GM18508 (cell line): ENCODE results near the gene EFCAB6.

Experiments
- ATAC-seq: cut with Tn5 transposase; IDR thresholded peaks from one replicate; pipeline ENCODE4 v1.9.1; 2021; ENCODE audit warnings: moderate number of reproducible peaks; ENCODE audit not compliant: insufficient read depth, unreplicated experiment

The EFCAB6 gene

DNA sequence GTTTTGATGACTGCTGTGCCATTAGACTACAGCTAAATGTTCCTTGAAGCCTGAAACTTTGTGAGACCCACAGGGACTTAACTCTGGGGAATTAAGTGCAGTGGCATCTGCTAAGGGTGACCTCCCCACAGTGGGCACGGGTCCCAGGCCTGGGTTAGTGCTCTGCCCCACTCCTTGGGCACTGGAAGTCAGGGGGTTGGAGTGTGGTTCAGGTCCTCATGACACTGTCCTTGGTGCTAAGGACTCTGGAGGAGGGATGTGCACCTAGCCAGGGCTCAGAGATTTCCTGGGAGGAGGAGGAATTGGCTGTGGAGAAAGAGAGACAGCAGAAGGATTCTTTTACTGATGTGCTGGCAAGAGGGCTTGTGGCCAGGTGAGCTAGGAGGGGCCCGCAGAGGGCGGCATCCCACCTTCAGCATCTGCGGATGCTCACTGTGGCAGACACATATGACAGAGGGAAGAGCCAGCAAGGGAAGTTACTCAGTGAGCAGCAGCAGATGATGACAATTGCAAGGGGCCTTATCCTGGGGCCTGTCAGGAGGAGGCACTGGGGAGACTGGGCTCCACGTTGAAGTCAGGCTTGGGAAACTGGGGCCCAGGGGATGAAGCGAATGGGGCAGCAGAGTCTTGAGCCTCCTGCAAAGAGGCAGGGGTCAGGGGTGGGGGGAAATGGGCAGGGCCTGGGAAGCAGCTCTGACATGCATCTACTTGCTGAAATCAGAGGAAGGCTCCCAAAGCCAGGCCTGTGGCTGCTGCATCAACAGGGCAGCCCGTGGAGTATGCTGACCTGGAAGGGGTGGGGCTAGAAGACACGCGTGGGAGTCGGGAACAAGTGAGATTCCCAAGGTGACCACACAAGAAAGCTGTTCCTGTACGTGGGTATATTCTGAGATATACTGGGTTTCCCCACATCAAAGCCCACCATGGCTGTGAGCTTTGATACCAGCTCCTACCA lies 256.3 kb downstream of the EFCAB6 start:
- no peak for ATAC-seq

DNA sequence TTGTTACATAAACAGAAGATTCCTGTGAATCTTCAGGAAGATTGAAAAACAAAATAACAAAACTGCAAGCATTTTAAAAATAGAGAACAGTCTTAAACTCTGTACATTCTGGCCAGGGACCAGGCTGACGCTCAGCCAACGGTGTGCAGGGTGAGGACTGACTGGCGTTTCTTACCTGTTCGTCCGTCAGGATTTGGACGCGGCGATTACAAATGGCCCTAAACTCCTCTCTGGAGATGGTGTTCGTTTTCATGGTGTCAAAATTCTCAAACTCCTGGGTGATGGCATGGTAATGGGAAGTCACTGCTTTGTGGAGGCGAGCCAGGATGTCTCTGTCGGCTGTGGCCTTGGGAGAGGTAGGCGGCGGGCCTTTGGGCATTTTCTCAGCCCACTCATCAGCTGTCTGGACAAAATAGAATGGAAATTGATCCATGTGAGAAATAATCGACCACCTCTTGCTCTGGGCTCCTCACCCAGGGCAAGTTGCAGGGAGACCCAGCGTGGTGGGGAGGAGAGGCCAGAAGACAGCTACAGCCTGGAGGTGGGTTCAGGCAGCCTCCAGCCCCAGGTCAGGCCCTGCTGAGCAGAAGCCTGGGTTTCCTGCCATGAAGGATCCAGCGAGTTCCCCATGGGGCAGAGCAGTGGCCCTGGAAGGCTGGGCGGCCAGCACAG lies 257.3 kb downstream of the EFCAB6 start:
- ATAC-seq = no peak

DNA sequence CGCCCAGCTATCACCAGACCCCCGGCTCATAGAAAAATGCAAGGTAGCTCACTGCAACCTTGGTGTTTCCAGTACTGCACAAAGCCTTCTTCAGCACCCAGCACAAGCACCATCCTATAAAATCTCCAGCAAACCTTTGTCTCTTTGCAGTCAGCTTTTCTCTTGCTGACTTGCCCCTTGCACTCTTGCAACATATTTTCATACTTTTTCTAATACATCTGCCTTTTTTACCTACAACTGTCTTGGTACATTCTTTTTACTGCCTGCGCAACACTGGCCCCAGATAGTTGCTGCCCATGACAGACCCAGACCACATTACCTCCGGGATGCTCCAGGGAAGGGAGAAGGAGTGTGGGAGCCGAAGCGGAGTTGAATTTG lies 257.9 kb downstream of the EFCAB6 start:
- no peak for ATAC-seq

DNA sequence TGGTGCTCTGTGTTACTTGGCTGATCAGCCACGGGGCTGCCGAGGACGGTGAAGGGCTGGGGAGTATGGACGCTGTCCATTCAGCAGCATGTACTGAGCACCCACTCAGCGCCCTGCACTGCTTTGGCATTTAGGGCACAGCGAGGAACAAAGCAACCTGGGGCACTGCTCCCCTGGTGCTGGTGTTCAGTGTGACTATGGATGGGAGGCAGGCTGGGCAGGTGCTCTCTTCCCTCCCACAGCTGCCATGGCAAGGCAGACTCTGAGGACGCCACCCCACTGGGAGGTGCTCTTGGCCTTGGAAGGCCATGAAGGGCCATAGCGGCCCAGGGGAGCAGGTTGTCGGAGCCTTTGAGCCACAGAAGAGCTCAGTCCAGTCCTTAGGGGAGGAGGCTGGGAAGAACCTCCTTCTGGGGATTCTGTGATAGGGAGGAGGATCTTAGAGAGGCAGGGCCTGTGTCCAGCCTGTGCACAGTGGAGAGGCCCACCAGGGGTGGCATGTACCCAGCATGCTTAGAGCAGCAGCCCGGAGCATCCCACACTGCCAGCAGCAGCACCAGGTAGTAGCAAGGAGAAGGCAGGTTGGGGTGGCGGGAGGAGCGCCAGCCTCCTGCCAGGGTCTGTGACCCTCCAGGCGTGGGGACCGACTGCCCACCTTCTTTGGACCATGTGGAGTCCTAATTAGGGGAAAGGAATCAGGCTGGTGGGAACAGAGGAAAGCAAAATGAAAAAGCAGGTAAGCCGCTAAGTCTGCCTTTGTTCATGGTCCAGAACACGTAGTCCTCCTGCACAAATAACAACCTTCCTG lies 258.4 kb downstream of the EFCAB6 start:
- no peak for ATAC-seq

DNA sequence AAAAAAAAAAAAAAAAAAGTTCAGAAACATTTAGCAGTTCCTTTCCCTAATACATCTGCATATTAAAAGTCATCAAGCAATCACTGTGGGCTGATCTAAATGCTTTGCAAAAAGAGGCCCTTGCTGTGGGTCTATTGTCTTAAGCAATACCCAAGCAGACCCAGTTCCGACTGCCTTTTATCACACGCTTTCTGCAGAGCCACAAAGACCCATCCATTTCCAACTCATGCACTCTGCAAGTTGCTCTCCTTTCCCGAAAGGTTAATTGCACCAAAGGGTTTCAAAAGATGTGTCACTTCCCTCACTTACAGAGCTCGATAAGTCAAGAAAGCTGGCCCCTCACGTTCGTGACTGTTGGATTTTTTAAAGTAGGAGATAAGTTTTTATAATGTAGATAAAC lies 261.4 kb downstream of the EFCAB6 start:
- ATAC-seq = no peak

DNA sequence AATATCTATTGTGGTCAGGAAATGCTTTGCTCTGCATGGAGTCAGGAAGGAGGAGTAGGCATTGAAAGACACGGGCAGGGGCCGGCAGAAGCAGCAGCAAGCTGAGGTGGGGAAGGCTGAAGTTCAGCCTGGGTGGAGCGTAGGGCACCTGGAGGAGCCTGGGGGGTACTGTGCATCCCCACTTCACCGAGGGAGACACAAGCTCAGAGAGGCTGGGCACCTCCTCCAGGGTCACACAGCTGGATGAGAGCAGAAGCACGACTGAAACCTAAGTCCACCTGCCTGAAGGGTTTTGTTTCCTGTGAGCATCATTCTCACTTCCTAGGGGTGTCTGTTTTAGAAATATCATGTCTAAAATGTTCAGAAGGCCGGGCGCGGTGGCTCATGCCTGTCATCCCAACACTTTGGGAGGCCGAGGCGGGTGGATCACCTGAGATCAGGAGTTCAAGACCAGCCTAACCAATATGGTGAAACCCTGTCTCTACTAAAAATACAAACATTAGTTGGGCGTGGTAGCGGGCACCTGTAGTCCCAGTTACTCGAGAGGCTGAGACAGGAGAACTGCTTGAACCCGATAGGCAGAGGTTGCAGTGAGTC lies 262.0 kb downstream of the EFCAB6 start:
- no peak for ATAC-seq

DNA sequence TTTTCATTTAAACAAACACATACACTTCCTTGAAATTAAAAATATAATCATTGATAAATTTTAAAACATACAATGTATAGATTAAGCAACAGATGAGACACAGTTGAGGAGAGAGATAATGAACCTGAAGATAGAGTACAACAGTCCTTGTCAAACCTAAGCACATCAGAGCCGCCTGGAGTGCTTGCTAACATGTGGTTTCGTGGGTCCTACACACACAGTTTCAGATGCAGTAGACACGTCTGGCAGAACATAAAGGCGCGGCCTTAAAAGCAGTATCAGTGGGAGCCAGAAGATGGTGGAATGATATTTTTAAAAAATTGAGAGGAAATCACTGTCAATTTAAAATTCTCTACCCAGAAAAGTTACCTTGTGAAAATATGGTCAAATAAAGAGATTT lies 265.9 kb downstream of the EFCAB6 start:
- no peak for ATAC-seq

DNA sequence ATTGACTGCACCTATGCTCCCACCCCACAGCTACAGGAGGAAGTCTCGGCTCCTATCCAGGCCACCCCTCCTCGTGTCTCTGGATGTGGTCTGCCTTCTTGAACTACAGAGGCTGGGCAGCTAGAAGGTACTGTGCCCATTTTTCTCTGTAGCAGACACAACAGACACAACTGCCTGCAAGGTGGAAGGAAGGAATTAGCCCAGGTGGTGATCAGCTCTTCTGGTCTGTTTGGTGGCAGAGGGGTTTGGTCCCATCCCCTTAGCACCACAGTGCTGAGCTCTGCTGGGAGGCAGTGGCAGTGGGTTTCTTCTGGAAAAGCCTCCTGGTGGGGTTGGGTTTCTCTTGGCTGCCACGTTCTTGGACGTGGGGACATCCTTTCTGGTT lies 267.8 kb downstream of the EFCAB6 start:
- ATAC-seq = no peak

DNA sequence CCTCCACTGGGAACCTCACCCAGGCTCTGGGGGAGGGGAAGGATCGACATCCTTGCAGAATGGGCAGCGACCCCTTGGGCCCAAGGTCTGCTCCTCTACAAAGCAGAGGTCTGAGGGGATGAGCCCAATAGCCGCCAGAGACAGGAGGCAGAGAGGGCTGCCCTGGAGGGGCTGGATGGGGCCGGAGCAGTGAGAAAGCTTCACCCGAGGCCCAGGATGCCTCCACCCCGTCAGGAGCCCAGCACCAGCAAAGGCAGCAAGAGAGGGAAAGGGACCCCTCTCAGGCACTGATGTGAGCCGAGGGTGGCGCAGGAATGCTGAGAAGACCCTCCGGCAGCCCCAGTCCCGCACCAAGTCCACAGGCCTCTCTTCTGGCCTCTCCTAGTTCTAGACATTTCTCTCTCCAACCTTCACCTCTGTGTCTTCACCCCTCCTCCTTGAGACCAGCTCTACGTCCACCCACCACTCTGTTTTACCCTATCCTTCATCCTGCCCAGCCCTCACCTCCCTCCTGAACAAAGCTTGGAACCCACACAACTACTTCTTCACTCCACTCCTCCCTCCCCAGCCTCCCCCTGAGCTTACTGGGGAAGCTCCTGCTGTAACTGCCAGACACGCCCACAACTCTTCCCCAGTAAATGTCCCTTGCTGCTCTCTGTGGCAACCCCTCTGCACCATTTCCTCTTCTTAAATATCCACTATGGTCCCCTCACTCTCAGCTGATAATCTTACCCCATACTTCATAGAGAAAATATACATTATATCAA lies 268.4 kb downstream of the EFCAB6 start:
- ATAC-seq = no peak

DNA sequence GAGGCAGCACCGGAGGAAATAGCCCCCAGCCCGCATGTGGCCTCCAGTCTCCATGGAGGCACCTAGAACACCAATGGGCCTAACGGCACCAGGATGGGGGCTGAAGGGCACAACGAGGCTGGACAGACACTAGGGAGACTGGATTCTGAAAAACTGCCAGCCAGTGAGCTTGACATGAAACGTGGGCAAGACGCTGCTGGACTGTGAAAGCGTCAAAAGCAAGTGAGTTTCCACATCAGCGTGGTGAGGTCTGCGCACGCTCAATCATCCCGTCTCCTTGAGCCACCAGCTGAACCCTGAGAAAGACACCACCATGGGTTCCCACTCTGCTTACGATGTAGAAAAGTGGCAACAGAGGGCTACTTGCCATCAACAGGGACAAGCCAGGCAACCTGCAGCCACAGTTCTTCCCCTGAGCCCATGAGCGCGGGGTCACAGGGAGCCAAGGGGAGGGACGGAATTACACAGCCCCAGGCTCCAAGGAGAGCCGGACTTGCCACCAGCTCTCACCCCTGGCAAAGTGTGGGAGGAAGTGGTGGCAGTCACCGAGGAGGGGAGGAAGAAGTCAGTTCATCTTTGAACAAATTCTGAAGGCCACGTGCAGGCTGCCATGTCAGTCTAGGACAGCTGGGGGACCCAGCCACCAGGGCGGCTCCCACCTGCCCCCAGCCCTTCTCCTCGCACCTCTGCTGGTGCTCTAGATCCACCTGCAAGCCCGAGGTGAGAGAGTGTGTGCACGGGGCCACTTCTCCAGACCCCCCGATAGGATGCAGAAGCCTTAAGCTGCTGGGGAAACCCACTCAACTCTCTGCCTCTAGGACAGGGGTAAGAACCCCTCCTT lies 269.2 kb downstream of the EFCAB6 start:
- no peak for ATAC-seq

DNA sequence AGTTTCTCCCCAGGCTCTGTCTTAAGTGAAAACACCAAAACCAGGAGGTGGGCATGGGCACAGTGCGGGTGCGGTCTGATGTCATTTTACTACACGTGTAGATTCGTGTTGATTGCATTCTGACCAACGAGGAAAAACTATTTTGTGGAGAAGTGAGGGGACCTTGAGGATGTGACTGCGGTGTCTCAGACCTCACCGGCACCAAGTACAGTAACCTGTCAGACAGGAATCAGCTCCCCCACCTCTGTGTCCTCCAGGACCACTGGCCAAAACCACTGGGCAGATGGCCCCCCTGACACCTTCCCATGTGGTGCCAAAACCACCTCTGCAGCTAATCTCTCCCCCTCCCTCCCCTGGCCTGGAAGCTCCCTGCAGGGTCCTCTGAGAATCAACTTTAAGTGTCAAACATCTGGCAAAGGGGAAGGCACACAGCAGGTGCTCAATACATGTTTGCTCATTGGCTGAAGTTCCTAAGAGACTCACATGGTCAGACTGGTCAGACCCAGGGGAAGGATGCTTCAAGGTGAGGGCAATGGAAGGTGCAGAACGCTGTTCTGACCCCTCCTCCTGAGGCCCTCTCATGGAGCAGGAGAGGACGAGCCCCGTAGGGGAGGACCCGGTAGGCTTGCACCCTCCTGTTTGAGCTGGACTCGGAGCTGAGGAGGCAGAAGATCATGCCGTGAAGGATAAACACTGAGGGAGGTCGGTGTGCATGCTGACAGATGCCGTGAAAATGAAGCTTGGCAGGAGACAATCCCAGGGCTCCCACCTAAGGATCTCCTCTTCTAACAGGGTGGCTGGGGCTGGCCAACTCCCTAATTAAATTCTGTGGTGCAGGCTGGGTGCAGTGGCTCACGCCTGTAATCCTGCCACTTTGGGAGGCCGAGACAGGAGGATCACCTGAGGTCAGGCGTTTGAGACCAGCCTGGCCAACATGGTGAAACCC lies 270.4 kb downstream of the EFCAB6 start:
- ATAC-seq = no peak

DNA sequence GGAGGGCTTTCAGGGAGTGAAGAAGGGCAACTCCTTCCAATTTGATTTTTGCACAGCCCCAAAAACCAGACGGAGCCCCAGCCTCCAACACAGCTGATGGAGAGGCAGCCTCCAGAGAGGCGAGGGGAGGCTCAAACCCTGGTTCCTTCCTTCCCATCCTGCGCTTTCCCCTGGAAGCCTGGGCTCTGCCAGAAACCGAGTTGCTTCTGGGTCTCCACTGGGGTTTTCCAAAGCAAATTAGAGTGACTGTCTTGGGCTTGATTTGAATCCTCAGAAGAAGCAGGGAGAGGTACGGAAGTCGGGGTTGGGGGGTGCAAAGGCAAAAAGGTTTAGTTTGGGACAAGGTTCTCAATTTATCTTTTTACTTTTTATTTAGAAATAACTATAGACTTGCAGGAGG lies 271.1 kb downstream of the EFCAB6 start:
- ATAC-seq = no peak

DNA sequence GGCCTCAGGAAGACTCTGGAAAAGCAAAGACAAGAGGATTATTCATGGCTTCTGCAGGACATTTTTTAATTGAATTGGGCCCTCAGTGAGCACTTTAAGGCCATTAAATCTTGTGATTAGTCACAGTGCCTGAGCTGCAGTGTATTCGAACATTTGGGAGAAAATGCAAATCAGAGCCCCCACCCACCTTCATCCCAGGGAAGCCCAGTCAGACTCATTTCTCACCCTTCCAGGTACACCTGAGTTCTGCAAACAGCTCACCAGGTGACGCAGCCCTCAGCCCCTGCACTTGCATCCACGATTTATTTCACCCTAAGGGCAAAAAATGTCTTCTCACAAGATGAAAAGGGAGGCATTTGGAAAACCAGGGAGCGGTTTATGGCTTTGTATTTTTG lies 271.6 kb downstream of the EFCAB6 start:
- ATAC-seq = no peak

DNA sequence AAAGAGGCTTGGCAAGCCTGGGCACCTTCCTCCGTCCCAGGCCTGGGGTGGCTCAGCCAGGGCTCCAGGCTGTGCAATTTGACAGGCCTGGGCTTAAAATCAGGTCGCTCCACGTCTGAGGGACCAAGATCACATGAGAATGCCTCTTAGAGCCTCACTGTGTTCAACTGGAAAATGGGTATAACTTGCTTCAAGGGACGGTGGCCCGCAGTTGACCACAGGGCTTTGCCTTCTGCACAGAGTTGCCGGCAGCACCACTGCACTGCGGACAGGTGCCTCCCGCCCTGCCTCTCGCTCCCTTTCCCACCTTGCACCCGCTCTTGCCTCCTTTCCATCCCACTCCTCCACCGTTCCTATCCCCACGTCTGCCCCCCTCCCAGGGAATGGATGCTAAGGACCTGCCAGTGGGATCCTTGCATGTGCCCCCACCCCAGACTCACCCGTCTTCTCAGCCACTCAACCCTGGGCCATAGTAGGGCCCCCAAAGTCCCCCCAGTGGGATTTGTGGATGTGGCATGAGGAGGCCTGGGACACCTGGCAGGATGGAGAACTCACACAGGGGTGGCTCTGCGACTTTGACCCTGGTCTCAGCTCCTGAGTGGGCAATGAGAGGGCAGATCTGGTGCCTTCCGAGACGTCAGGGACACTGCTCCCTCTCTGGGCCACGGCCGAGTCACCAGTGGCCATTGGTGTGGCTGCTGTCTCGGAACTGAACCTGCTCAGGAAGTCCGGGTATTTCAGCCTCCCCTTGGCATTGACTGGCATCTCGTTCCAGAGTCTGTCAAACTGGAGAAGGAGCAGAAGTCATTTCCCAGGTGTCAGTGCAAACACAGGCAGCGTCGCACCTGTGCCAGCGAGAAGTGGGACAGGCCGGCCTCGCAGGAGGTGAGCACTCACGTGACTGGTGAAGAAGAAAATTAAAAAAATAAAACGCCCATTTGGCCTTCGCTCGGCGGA lies 272.3 kb downstream of the EFCAB6 start:
- ATAC-seq = no peak

DNA sequence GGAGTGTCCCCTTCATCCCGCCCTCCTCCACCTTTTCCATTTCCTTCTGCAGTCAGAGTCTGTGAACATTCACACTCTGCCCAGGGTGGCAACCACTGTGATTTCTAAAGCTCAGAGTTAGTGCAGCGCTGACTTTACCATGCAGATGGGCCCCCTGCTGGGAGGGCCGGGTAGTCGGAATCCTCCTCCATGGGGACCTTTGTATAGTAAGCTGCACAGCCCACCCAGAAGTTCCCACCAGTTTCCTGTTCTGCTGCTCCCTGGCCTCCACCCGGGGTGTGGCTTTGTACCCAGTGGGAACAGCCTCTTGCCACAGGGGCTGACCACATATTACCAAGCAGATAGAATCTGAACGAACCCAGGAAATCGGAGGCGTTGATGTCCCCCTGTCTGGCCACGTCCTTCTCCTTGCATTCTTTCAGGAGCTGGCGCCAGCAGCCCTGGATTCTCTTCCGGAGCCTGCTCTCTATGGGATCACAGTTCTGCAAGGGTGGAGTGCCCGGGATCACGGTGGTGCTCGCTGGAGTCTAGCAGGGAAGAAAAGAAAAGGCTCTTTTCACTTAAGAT lies 275.0 kb downstream of the EFCAB6 start:
- no peak for ATAC-seq

DNA sequence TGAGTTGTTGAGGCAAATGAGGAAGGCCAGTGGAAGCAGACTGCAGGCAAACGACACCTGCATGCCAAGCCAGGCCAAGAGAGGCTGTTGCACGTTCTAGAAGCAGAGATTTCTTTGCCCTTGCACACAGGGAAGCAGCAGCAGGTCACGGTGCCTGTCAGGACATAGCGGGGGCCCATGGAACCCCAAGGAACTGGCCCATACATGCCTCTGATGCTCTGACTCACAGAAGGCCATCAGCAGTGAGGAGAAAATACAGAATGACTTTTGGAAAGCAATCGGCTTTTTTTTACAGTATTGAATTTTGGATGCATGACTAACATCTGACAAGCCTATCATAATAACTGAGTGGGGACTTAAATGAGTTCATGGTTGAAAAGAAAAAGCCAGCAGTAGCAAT lies 276.4 kb downstream of the EFCAB6 start:
- no peak for ATAC-seq
